NCI-H128 (cell line): ENCODE data around the gene NMT1.

Experiments used
- DNase-seq: peaks from one replicate; lab custom pipeline; 2025; ENCODE audit not compliant: unreplicated experiment; lab: John Stamatoyannopoulos, UW

Gene NMT1

GRCh38 chr17:45077643-45078042 lies 16.5 kb downstream of the NMT1 start:
- no peak for DNase-seq

DNA sequence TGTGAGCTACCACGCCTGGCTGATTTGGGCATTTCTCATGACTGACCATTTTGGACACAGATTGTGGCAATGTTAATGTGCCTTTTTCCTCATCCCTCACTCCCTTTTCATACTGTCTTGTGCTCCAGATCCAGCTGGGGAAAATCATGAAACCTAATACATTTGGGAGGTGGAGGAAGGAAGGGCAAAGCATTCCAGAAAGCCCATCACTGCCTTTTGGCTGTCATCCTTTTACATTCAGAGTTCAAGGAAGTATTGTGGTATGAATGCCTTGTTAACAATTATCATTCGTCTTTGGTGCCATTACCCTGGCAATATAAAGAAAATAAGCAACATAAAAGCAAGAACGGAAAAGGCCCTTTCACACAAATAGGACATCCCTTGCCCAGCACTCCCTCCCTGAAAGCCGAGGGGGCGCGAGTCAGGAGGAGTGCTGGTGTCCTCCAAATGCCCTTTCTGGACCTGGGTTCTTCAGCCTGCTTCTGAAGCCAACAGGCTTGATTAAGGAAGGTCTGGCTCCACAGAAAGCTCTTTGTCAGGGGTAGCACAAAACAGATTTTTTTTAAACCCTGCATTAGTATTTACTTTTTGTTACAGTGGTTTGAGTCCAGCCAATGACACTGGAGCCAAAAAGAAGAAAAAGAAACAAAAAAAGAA lies 20.1 kb downstream of the NMT1 start:
- no peak for DNase-seq

DNA sequence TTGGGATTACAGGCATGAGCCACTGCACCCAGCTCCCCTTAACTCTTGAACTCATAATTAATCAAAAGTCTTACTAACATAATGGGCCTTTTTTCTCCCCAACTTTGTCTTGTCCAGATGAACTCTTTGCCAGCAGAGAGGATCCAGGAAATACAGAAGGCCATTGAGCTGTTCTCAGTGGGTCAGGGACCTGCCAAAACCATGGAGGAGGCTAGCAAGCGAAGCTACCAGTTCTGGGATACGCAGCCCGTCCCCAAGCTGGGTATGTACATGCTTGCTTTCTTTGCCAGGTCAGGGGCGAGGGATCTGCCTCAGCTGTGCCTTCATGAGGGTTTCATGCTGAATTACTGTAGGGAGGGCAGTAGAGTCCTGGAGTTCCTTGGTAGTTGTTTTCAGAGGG lies 25.3 kb downstream of the NMT1 start:
- DNase-seq: no peak

DNA sequence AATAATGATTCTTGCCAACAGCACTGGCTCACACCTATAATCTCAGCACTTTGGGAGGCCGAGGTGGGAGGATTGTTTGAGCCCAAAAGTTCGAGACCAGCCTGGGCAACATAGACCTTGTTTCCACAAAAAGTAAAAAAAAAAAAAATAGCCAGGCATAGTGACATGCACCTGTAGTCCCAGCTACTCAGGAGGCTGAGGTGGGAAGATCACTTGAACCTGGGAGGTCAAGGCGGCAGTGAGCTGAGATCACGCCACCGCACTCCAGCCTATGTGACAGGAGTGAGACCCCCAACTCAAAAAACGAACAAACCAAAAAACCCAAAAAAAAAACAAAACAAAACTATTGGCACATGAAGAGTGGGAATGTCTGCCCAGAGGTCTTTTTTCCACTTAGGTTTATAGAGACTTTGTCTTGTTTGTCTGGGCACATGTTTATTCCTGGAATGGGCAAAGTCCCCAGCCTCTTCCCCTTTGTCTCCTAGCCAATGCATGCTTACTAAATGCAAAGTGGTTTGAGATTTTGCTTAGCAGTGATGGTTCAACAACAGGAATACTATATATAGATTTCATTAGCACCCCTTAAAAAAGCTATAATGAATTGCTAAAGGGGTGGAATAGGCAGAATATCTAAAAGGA lies 25.9 kb downstream of the NMT1 start:
- DNase-seq: no peak

DNA sequence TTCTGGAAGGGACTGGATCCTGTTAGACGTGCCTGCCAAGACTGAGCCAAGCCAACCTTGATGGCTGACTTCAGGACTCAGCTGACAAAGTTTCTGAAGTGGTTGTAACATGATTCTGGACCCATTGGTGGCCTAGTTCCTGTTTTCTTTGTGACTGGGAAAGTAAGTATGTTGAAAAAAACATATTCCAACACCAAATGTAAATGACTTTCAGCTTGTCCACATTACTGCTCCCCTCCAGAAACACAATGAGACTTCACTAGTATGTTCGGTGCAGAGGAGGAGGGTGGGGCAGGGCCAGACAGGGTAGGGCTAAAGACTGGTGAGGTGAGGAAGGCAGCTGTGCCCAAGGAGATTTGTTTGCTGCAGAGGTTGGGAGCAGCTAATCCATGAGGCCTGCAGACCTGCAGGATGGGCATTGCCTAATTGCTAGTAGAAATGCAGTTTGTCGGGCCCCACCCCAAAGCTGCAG lies 26.4 kb downstream of the NMT1 start:
- no peak for DNase-seq

DNA sequence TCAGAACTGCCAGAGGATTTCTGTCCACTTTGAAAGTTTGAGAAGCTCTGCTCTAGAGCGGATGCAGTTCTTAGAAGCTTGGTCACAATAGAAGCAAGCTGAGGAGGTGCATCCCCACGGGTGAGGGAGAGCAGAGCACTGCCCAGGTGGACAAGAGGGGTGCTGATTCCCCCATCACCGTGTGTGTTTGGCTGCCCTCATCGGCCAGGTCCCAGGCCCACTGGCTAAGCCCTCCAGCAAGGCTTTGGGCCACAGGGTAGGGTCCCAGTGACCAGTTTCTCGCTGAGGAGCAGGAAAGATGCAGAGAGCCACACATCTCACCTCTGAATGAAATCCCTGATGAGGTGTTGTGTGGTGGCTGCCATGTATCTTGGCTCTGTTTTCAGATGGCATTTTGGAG lies 26.9 kb downstream of the NMT1 start:
- DNase-seq: no peak

- no peak for DNase-seq
Measured at GRCh38 chr17:45088741-45089140, 27.6 kb downstream of the NMT1 start.

DNA sequence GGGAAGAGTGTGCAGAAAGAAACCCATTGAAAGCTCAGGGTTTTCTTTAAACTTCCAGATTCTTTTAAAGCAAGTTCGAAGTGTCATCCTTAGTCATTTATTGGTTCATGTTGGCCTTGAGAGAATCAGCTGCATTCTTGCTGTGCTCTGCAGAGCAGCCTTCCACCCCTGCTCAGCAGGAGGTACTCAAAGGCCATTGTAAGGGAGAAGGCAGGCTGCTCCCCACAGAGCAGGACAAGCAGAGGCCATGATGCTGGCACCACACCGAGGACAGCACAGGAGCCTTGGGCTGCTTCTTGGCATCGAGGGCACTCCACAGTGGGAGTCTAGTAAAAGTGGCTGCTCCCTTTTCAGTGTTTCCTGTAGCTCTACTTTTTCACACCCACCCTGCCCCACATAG lies 29.6 kb downstream of the NMT1 start:
- no peak for DNase-seq

DNA sequence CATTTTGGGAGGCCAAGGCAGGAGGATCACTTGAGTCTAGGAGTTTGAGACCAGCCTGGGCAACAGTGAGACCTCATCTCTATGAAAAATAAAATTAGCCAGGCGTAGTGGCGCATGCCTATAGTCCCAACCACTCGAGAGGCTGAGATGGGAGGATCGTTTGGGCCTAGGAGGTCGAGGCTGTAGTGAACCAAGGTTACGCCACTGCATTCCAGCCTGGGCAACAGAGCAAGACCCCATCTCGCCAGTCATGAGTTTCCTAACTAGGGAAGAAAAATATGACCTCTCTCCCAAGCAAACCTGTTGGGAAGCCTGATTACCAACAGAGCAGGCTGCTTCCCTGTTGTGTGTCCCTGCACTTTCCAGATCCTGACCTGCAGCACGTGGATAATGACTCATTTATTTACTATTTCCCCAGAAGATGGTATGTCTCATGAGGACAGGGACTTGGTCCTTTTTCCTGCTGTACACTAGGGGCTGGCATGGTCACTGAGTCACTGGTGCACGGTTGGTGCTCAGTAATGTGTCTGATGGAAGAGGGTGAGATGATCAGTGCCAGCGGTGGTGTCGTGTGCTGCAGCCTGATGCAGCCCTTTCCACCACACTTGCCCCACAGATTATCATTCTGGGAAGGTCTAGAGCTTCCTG lies 30.8 kb downstream of the NMT1 start:
- no peak for DNase-seq

- DNase-seq: no peak
Measured at GRCh38 chr17:45092911-45093430, 31.9 kb downstream of the NMT1 start.

GRCh38 chr17:45093444-45094110 lies 32.5 kb downstream of the NMT1 start:
- no peak for DNase-seq

DNA sequence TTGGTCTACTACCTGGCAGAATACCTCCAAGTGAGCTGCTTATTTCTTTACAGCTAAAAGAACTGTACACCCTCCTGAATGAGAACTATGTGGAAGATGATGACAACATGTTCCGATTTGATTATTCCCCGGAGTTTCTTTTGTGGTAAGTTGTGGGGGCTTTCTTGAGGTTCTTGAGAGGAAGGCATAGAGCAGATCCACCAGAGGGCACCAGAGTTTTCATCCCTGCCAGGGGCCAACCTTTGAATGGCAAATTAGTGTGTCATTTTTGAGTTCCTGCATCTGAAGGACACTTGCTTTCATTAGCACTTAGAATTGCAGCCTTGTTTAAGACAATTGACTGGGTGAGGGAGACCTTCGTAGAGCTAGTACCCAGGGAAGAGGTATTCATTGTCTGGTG lies 35.0 kb downstream of the NMT1 start:
- no peak for DNase-seq

- DNase-seq: no peak
Measured at GRCh38 chr17:45096926-45097325, 35.8 kb downstream of the NMT1 start.

DNA sequence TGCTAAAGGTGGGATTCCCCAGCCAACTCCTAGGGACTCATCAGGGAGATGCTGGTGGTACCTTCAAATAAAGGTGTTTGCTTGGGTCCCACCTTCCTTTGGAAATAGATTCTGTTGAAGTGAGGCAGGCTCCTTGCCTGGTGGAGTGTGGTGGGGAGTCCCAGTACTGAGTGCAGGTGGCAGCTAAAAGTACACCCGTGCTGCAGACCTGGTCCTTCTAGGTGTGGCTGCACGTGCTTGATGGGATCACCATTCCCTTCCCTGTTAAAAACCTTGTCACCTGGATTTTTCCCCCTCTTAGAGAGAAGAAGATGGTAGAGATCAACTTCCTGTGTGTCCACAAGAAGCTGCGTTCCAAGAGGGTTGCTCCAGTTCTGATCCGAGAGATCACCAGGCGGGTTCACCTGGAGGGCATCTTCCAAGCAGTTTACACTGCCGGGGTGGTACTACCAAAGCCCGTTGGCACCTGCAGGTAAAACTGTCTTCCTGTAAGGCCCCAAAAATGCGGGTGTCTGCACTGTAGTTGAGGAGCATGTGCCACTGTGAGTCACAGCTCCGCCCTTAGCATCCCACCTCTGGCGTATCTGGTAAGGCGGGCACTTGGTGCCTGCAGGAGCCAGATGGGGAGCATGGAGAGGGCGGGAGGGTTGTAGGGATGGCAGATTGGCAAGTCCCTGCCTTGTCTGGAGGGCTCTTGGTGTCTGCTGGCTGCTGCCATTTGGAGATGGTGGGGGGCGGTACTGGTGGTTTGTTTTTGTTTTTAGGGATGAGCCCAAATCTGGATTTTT lies 37.2 kb downstream of the NMT1 start:
- no peak for DNase-seq

DNA sequence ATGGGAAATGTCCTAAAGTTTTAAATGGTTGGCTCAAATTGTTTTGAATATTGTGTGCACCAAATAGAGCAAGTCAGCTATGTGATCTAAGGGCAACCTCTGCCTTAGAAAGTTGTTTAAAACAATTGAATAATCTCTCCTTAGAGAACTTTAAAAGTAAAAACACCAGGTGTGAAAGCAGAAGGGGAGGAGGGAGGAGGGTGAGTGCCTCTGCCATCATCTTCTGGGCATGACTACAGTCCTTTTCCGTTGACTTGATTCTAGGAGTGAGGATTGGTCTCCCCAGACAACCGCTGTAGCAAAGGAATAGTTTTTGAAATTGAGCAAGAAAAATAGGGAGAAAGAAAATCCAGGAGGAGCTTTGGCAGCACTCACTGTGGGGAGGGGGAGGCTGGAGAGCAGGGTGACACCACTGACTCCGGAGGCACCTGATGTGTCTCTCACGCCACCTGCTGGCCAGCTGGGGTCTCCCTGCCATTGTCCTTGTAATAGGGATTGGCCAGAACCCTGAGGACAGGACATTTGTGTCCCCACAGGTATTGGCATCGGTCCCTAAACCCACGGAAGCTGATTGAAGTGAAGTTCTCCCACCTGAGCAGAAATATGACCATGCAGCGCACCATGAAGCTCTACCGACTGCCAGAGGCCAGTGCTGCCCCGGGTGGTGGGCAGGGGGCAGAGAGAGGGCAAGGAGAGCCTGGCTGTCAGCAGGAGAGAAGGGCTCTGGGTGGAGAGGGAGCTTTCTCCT lies 37.9 kb downstream of the NMT1 start:
- peak; percentile 13 for DNase-seq

GRCh38 chr17:45101546-45101882 lies 40.4 kb downstream of the NMT1 start:
- DNase-seq: no peak

GRCh38 chr17:45101883-45102811 lies 41.0 kb downstream of the NMT1 start:
- DNase-seq: no peak

- DNase-seq: no peak
Measured at GRCh38 chr17:45102856-45103255, 41.7 kb downstream of the NMT1 start.

- DNase-seq: no peak
Measured at GRCh38 chr17:45103269-45103795, 42.2 kb downstream of the NMT1 start.
